SJCRH30 (cell line): ENCODE measurements around the gene PRKCE. TPM values are rescaled to one million over a fixed set of nuclear protein-coding genes. Genes with fewer than 3 reads are reported as not detected.

Experiments used
- DNase-seq, 2 experiments: peaks; one replicate each; pipeline ENCODE4 v3.0.0-alpha.2; 2015 to 2020
- H3K27ac ChIP-seq: fragments of 250-450 bp; sonication (Bioruptor Pico); 2 replicates; pipeline ENCODE4 v1.5.1; 2020; ENCODE audit warnings: mild to moderate bottlenecking, moderate library complexity
- H3K27me3 ChIP-seq: fragments of 250-450 bp; sonication (Bioruptor Pico); 2 replicates; pipeline ENCODE4 v1.5.1; 2020; ENCODE audit warnings: mild to moderate bottlenecking, moderate library complexity
- H3K36me3 ChIP-seq: fragments of 250-450 bp; sonication (Bioruptor Pico); 2 replicates; pipeline ENCODE4 v1.5.1; 2020; ENCODE audit warnings: mild to moderate bottlenecking, moderate library complexity
- H3K4me1 ChIP-seq: fragments of 250-450 bp; sonication (Bioruptor Pico); 2 replicates; pipeline ENCODE4 v1.5.1; 2020; ENCODE audit warnings: mild to moderate bottlenecking, moderate library complexity
- H3K4me3 ChIP-seq: fragments of 250-450 bp; sonication (Bioruptor Pico); 2 replicates; pipeline ENCODE4 v1.5.1; 2020; ENCODE audit warnings: mild to moderate bottlenecking, moderate library complexity
- H3K9me3 ChIP-seq: fragments of 250-450 bp; sonication (Bioruptor Pico); replicated peaks from 2 replicates; pipeline ENCODE4 v1.5.1; 2020; ENCODE audit warnings: mild to moderate bottlenecking, moderate library complexity
- total RNA-seq: library from RNA; depleted of rRNA; stranded (reverse); fragments of >200 nt; shearing (Covaris generic); gene quantifications from 2 replicates; pipeline ENCODE4 v1.2.3, GENCODE V29; 2014

PRKCE gene
- total RNA-seq, 1 experiment from 2014 or later, result 11.9 TPM

- H3K36me3 ChIP-seq, result peaks cover under 1% of the 10 kb centered on the region; the same call in 1 of the 2 replicates
- H3K9me3 ChIP-seq, result no peaks in the 10 kb centered on the region
- no peaks in the 10 kb centered on the region for H3K27me3 ChIP-seq
- H3K27ac ChIP-seq, result no peak overlapping the region
- DNase-seq, result peak; percentile 49 to 63
- H3K4me1 ChIP-seq, result peaks cover 15% of the 10 kb centered on the region
- H3K4me3 ChIP-seq, result no peak overlapping the region
These were observed 513.2 kb downstream of the PRKCE start for GRCh38 chr2:46164529-46165301.

- Histone ChIP-seq H3K27me3 (no peaks in the 10 kb centered on the region), H3K27ac (no peak overlapping the region), H3K9me3 (no peaks in the 10 kb centered on the region), H3K4me1 (peaks cover 15% of the 10 kb centered on the region), H3K4me3 (no peak overlapping the region), H3K36me3 (peaks cover 6% of the 10 kb centered on the region; the same call in 1 of the 2 replicates)
- no peak for DNase-seq
These were observed 514.4 kb downstream of the PRKCE start for GRCh38 chr2:46165916-46166315.

GRCh38 chr2:46167406-46167805 lies 515.9 kb downstream of the PRKCE start:
- Histone ChIP-seq H3K4me3 (no peak overlapping the region), H3K36me3 (peaks cover 6% of the 10 kb centered on the region; the same call in 1 of the 2 replicates), H3K4me1 (peaks cover 15% of the 10 kb centered on the region), H3K27me3 (no peaks in the 10 kb centered on the region), H3K27ac (no peak overlapping the region), H3K9me3 (no peaks in the 10 kb centered on the region)
- no peak for DNase-seq

- Histone ChIP-seq H3K4me1 (peaks cover 15% of the 10 kb centered on the region), H3K27me3 (no peaks in the 10 kb centered on the region), H3K36me3 (peaks cover 6% of the 10 kb centered on the region; the same call in 1 of the 2 replicates), H3K9me3 (no peaks in the 10 kb centered on the region), H3K4me3 (no peak overlapping the region), H3K27ac (no peak overlapping the region)
- no peak for DNase-seq
These were observed 516.4 kb downstream of the PRKCE start for GRCh38 chr2:46167924-46168323.

- H3K27ac ChIP-seq, result no peak overlapping the region
- no peak overlapping the region for H3K4me3 ChIP-seq
- peaks cover 6% of the 10 kb centered on the region; the same call in 1 of the 2 replicates for H3K36me3 ChIP-seq
- no peaks in the 10 kb centered on the region for H3K9me3 ChIP-seq
- peaks cover 9% of the 10 kb centered on the region for H3K4me1 ChIP-seq
- H3K27me3 ChIP-seq, result no peaks in the 10 kb centered on the region
- no peak for DNase-seq
These were observed 518.0 kb downstream of the PRKCE start for GRCh38 chr2:46169467-46169866.

- peaks cover 6% of the 10 kb centered on the region; the same call in 1 of the 2 replicates for H3K36me3 ChIP-seq
- H3K27me3 ChIP-seq, result no peaks in the 10 kb centered on the region
- no peak overlapping the region for H3K4me3 ChIP-seq
- no peaks in the 10 kb centered on the region for H3K9me3 ChIP-seq
- DNase-seq, result no peak
- peaks cover 3% of the 10 kb centered on the region for H3K4me1 ChIP-seq
- no peak overlapping the region for H3K27ac ChIP-seq
These were observed 518.6 kb downstream of the PRKCE start for GRCh38 chr2:46170026-46170425.

GRCh38 chr2:46170611-46171350 lies 519.3 kb downstream of the PRKCE start:
- DNase-seq, result no peak
- H3K4me3 ChIP-seq, result no peak overlapping the region
- no peaks in the 10 kb centered on the region for H3K27me3 ChIP-seq
- H3K9me3 ChIP-seq, result no peaks in the 10 kb centered on the region
- H3K27ac ChIP-seq, result no peak overlapping the region
- H3K4me1 ChIP-seq, result no peaks in the 10 kb centered on the region; the same call in 1 of the 2 replicates
- H3K36me3 ChIP-seq, result peaks cover 6% of the 10 kb centered on the region; the same call in 1 of the 2 replicates

GRCh38 chr2:46171411-46171953 lies 520.0 kb downstream of the PRKCE start:
- Histone ChIP-seq H3K9me3 (no peaks in the 10 kb centered on the region), H3K27me3 (no peaks in the 10 kb centered on the region), H3K4me1 (no peaks in the 10 kb centered on the region; the same call in 1 of the 2 replicates), H3K4me3 (no peak overlapping the region), H3K36me3 (peaks cover 6% of the 10 kb centered on the region; the same call in 1 of the 2 replicates), H3K27ac (no peak overlapping the region)
- no peak for DNase-seq

GRCh38 chr2:46171996-46172546 lies 520.6 kb downstream of the PRKCE start:
- DNase-seq, result no peak

GRCh38 chr2:46173030-46173429 lies 521.6 kb downstream of the PRKCE start:
- Histone ChIP-seq H3K27ac (no peak overlapping the region), H3K9me3 (no peaks in the 10 kb centered on the region), H3K4me1 (no peaks in the 10 kb centered on the region; the same call in 1 of the 2 replicates), H3K27me3 (no peaks in the 10 kb centered on the region), H3K36me3 (0 out of 2 replicates have a peak, but pooled peaks cover 6% of the 10 kb centered on the region), H3K4me3 (no peak overlapping the region)
- DNase-seq, result no peak

More at GRCh38 chr2:46171996-46172546, 520.6 kb downstream of the PRKCE start:
- H3K4me3 ChIP-seq, result no peak overlapping the region
- no peaks in the 10 kb centered on the region; the same call in 1 of the 2 replicates for H3K4me1 ChIP-seq
- no peaks in the 10 kb centered on the region for H3K9me3 ChIP-seq
- no peaks in the 10 kb centered on the region for H3K27me3 ChIP-seq
- H3K27ac ChIP-seq, result no peak overlapping the region
- 0 out of 2 replicates have a peak, but pooled peaks cover 6% of the 10 kb centered on the region for H3K36me3 ChIP-seq

- peaks cover 1% of the 10 kb centered on the region; the same call in 1 of the 2 replicates for H3K4me1 ChIP-seq
- H3K4me3 ChIP-seq, result no peak overlapping the region
- no peak overlapping the region for H3K27ac ChIP-seq
- H3K27me3 ChIP-seq, result no peaks in the 10 kb centered on the region
- 0 out of 2 replicates have a peak, but pooled peaks cover 6% of the 10 kb centered on the region for H3K36me3 ChIP-seq
- DNase-seq, result no peak
- H3K9me3 ChIP-seq, result no peaks in the 10 kb centered on the region
These were observed 522.3 kb downstream of the PRKCE start for GRCh38 chr2:46173636-46174250.

- Histone ChIP-seq H3K4me1 (peaks cover 9% of the 10 kb centered on the region; the same call in 1 of the 2 replicates), H3K4me3 (no peak overlapping the region), H3K36me3 (0 out of 2 replicates have a peak, but pooled peaks cover 6% of the 10 kb centered on the region), H3K9me3 (no peaks in the 10 kb centered on the region), H3K27ac (no peak overlapping the region), H3K27me3 (no peaks in the 10 kb centered on the region)
- no peak for DNase-seq
These were observed 523.1 kb downstream of the PRKCE start for GRCh38 chr2:46174345-46175170.

GRCh38 chr2:46175419-46175818 lies 523.9 kb downstream of the PRKCE start:
- DNase-seq, result no peak
- H3K4me1 ChIP-seq, result peaks cover 10% of the 10 kb centered on the region; the same call in 1 of the 2 replicates
- H3K4me3 ChIP-seq, result no peak overlapping the region
- H3K27me3 ChIP-seq, result no peaks in the 10 kb centered on the region
- no peaks in the 10 kb centered on the region for H3K9me3 ChIP-seq
- 0 out of 2 replicates have a peak, but pooled peaks cover under 1% of the 10 kb centered on the region for H3K36me3 ChIP-seq
- H3K27ac ChIP-seq, result no peak overlapping the region
